ENCODE data around the gene SDCCAG8.

SDCCAG8 gene

DNA sequence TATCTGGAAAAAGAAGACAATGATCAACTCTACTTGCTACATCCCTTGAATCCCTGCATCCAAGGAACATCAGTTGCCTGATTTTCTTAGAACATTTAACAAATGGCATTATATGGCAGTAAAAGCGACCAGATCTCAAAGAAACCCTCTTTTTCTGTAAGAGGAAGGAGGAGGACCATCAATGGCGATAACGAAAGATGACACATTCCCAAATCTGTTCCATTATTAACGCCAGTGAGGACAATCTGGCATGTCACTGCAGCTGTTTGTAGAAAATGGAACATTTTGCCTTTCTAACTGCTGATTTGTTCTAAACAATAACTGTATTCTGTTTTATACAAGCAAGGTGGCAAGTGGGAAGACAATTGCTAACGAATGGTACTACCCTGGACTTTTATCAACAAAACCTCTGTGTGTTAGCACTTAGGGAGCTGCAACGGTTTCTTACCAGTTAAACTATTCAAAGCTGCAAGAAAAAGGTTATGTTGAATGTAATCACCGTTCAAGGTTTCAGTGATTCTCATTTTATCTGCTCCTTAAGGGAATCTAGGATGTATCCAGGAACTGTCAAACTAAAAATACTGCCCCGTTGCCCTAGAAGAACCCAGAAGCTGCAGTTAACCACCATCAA lies 251.9 kb downstream of the SDCCAG8 start:
- DNase-seq = no peak

DNA sequence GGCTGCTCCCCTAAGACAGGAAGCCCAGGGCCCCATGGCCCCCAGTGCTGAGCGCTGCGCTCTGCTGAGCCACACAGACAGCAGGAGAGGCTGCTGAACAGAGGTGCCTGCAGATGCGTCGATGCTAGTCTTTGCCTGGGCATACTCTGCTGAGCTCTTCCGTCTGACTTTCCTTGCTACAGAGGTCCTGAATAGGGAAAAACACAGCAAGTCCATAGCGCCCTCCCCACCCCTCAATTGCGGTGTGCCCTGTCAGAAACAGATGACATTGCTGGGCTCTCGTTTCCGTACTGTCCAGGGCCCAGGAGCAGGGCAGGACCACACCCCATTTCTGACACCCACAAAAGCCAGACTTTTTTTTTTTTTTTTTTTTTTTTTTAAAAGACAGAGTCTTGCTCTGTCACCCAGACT lies 252.5 kb downstream of the SDCCAG8 start:
- no peak for DNase-seq

DNA sequence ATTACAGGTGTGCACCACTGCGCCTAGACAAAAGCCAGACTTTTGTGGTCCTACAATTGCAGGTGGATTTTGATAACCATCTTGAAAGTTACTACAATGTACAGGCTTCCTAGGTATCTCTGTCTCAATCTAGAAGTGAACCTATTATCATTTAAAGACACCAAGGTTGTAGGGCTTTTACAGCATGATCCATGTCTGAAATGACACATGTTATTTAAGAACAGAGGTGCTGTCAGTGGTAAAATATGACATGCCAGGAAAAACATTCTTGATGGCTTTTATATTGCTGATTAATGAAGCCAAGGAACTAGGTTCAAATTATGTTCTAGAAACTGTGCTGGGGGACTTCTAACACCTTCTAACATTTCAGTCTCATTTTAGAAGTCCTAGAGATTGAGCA lies 253.1 kb downstream of the SDCCAG8 start:
- DNase-seq = no peak

DNA sequence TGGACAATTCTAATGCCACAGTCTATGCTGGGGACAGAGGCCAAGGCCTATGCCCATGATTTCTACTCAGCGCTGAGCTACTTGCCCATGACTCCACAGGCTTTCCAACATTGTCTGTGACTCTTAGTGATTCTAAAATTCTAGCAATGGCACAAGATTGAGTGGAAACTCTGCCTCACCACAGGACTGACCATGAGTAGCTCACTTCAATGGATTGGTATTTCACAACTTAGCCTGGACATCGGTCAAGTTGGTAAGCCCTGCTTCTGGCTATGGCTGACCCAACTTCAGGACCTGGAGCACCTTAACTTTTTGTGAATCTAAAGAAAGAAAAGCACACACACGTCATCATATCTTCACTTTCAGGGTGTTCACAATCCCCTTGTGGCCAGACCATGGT lies 255.1 kb downstream of the SDCCAG8 start:
- DNase-seq = no peak

DNA sequence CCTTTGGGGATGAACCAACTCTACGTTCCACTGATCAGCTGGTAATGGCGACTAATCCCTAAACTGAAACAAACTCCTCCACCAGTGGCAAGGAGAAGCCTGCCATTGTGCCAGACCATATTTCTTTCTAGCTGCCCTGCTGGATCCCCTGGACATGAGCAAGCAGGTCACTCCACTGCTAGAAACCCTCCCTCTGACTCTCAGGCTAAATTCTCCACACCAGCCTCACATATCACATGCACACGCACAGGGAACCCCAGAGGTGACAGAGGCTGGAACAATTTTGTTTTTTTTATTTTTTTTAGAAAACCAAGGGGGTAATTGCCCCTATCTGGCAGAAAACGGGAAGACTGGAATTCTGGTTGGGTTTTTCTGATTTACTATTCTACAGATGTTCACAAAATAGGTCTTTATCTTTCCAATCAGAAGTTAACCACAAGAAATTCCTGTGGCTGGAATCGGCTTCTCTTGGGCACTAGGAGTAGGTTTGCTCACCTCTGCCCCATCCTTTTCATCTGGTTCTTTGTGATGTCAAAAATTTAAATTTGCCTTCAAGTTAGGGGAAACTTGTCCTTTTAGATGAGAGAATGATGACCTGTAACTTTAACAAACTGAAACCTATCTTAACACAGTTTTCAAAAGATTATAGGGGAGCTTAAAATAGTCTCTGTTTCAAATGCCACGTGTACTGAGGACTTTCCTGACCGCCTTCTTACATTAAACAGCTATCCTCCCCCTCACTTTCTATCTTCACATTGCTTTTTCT lies 258.1 kb downstream of the SDCCAG8 start:
- no peak for DNase-seq

DNA sequence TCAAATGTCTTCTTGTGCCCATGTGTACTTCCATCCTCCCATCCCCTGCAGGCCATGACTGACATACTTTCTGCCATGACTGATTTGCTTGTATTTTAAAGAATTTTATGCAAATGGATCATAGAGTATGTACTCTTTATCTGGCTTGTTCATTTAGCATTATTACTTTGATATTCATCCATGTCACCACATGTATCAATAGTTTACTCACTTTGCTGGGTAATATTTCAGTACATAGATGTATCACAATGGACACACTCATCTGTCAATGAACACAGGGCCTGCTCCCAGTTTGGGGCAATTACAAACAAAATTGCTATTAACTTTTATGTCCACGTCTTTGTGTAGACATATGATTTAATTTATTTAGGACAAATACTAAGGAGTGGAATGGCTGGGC lies 259.1 kb downstream of the SDCCAG8 start:
- no peak for DNase-seq

DNA sequence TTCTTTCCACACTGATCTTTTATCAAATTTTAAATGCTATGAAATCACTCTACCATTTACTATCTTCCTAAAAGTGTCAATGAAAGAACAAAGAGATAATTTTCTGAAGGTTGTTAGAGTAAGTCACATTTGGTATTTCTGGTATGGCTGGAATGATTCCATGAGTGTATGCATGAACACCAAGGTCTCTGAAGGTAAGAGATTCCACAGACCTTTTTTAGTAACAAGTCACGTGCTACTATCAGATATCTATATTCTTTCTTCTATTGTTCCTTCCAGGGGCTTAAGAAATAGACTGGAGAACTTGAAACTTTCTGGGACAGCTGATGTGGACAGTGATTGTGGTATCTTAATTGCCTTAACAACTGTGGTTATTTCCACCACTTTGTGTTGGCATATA lies 265.0 kb downstream of the SDCCAG8 start:
- DNase-seq = no peak

DNA sequence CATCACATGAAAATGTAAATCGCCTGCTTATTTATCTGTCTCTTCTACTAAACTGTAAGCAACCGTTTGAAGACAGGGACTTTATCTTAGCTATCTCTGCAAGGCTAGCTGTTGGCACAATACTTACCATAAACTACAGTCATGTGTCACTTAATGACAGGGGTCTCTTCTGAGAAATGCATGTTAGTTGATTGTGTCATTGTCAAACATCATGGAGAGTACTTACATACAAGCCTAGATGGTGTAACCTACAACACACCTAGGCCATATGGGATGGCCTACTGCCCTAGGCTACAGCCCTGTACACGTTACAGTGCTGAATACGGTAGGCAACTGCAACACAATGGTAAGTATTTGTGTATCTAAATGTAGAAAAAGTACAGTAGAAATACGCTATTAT lies 267.9 kb downstream of the SDCCAG8 start:
- no peak for DNase-seq

DNA sequence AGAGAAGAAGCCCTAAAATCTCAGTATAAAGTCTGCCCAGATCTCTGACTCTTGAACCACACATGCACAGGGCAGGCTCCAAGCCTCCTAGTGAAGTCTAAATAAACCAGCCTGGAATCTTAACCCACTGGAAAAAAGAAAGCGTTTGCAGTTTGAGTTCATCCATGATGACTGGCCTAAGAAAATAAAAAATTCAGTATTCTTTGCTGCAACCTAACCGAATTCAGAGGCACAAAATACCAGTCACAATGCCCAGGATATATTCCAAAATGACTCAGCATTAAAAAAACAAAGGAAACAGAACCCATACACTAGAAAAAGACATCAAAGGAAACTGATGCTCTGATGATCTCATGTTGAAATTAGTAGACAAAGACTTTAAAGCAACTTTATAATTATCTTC lies 269.2 kb downstream of the SDCCAG8 start:
- no peak for DNase-seq

DNA sequence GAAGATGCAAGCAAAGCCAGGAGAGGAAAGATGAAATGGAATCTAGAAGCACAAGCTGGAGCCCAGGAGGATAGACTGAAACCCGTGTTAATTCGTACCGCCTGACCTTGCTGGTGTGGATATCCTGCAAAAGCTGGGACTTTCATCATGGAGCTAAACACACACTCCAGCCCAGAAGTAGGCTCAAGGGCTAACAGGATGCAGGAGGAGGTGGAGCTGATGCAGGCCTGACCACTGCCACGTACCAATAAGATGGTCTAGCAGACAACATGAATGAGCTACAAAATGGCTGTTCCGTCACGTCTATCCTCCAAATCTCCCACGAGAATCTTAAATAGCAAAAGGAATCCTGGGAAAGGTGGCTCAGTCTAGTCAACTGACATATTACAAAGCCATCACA lies 270.3 kb downstream of the SDCCAG8 start:
- no peak for DNase-seq

DNA sequence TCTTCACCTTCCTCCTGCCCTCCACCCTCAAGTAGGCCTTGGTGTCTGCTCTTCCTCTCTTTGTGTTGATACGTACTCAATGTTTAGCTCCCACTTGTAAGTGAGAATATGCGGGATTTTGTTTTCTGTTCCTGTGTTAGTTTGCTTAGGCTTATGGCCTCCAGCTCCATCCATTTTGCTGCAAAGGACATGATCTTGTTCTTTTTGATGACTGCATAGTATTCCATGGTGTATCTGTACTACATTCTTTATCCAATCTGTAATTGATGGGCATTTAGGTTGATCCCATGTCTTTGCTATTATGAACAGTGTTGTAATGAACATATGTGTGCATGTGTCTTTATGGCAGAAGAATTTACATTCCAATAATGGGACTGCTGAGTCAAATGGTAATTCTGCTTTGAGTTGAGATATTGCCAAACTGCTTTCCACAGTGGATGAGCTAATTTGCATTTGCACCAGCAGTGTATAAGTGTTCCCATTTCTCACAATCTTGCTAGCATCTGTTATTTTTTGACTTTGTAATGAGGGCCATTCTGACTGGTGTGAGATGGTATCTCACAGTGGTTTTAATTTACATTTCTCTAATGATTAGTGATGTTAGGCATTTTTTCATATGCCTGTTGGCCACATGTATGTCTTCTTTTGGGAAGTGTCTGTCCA lies 272.7 kb downstream of the SDCCAG8 start:
- DNase-seq = no peak

DNA sequence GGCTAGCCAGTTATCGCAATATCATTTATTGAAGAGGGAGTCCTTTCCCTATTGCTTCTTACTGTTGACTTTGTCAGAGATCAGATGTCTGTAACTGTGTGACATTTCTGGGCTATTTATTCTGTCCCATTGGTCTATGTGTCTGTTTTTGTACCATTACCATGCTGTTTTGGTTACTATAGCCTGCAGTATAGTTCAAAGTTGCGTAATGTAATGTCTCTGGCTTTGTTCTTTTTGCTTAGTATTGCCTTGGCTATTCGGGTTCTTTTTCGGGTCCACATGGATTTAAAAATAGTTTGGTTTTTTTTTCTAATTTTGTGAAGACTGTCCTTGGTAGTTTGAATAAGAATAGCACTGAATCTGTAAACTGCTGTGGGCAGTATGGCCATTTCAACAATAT lies 273.7 kb downstream of the SDCCAG8 start:
- no peak for DNase-seq

DNA sequence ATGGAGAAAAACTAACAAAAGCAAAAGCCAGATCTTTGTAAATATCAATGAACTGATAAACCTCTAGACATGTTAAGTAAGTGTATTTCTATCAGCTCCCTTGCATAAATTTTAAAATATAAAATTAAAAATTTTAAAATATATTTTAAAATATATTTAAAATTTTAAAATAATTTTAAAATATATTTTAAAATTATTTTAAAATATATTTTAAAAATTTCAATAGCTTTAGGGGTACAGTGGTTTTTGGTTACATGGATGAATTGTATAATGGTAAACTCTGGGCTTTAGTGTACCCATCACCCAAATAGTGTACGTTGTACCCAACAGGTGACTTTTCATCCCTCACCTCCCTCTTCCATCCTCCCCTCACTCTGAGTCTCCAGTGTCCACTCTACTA lies 279.2 kb downstream of the SDCCAG8 start:
- no peak for DNase-seq

DNA sequence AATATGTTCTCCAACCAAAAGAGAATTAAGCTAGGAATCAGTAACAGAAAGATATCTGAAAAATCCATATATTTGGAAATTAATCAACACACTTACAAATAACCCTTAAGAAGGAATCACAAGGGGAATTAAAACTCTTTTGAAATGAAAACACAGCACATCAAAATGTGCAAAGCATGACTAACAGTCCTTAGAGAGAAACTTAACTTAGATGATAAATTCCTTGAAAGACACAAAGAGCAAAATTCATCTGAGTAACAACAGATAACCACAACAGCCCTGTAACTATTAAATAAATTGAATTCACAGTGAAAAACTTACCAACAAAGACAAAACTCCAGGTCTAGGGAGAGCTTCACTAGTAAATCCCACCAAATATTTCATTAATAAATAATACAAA lies 283.8 kb downstream of the SDCCAG8 start:
- no peak for DNase-seq

DNA sequence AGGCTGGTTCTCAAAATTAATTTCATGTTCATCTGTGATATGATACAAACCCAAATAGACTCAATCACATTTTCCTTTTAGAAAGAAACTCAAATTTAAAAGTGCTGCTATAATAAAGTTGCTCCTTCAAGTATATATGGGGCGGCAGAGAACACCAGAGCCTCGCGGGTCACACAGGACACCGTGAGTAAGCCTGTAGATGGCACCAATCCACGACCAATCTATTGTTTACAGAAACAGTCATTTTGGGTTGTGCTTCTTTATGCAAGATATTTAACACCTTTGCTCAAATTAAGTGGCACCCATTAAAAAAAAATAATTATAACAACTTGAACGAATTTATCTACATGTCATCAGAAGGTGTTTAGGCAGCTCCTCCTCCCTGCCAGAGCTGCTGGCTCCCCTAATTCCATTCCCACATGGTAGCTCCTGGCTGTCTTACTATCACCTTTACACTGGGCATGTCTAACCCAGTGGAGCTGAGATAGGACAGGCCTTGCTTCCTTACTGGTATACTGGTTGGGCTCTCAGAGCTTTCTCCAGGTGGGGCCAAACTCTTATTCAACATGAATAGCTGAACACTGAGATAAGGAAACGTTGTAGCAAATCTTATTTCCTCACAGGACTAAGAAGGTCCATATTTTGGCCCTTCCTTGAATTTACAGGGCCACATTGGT lies 287.0 kb downstream of the SDCCAG8 start:
- DNase-seq = no peak

DNA sequence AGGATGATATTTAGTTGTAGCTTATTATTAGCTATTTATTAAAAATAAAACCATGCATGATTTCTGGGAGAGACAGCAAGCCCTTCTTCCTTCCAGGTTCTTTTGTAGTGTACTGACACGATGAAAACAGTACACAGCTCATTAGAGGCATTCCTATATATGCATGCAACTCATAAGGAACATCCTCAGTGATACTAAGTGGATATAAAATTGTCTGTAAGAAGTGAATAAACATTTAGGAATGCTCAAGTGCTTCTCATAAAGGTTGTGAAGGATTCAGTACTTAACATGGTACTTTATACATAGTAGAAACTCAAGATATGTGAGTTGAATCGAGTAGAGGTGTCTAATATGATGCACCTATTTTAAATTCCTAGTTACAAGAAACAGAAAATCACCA lies 287.7 kb downstream of the SDCCAG8 start:
- DNase-seq = no peak

DNA sequence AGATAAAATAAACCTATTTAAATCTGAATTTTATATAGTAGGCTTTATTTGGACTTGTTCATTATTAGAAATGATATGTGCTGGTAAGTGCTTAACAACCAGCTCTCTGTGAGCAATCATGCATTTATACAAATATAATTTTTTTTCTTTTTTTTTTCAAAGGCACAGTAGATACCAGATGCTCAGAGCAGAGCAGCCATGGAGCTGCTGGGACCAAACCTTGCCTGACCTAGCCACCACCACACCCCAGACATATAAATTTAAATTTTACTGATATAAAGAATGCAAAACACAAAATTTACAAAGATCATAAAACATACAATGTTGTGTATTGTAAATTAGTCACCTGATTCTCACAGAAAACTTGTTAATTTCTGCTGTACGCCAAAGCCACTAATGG lies 290.6 kb downstream of the SDCCAG8 start:
- no peak for DNase-seq

DNA sequence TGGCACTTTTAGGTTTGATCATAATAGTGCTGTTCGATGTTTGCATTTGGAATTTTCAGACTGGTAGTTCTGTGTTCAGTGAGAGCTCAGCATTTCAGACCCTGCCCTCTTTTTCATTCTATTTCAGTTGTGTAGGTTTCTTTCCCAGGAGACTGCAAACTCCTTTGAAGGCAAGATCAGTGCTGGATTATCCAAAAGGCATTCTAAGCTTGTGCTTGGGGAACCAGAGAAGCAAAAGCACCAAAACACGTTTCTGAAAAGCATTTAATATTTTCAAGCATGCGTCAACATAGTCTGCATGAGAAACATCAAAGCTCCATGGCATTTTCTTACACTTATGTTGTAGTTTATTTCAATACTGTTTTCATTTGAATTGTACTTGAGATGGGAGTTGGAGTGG lies 292.1 kb downstream of the SDCCAG8 start:
- DNase-seq = no peak

DNA sequence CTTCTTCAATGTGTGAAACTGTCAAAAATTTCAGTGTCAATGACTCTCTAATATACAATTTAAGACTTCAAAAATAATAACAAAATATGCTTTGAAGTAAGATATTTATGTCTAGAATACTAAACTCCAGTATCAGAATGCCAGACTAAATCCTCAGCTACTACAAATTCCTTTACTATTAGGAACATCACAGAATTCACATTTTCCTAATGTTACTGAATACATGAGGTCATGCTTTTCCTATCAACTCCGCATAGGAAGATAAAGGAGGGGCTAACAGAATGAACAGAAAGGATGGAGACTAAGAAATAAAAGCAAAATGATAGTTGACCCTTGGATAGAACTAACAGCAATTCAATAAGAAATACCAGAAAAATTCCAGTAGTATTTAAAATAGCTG lies 292.7 kb downstream of the SDCCAG8 start:
- no peak for DNase-seq

DNA sequence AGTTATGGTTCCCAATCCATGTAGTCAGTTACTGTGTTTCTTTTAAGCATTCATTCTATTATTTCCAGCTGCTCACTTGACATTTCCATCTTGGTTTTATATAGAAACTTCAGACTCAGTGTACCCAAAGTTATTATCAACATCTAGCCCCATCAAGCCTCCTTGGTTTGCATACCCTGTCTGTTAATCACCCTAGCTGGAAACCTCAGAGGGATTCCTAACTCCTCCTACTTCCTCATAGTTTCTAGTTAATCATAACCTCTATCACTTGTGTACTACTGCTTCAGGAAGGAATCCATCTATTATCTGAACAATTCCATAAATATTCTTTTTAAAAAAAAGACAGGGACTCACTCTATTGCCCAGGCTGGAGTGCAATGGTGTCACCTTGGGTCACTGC lies 293.3 kb downstream of the SDCCAG8 start:
- DNase-seq = no peak

All from right kidney (tissue), 1 donor.